Measurements from ENCODE around the gene SNAP47.

Gene SNAP47

DNA sequence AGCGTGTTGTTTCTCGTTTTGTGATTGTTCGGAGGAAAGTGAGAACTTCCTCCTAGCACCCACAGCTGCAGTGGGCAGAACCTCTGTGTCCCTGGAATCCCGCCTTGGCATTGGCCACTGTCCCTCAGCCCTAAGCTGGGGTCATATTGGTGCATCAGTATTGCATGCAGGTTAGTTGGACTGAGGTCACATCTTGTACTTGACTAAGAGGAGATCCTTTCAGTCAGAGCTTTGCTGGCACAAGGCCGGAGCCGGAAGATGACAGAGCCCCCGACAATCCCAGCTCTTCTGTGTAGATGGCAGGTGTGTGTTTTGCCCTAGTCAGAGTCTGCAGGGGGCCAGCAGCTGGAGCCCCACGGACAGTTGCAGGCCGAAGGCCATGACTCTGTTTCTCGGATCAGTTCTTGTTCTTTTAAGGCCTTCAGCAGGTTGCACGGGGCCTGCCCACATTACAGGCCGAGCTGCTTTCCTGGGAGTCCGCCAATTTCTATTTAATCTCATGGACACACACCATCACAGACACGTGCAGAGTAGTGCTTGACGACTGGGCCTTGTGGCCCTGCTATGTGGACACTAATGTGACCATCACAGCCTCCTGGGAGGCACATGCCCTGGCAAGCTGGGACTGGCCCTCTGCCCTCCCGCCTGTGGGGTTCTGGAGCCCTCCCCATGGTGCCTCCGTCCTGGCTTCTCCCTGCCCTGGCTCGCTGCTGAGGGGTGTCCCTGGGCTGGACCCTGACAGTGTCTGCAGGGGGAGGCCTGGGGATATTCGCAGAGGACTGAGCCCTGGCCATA lies 14.9 kb downstream of the SNAP47 start:
- no peak for TF ChIP-seq SIN3A (IDR thresholded peaks at IDR 0.05; ENCODE audit: borderline replicate concordance, insufficient read depth, low read length)
- TF ChIP-seq TAF1 (IDR thresholded peaks at IDR 0.05; ENCODE audit: borderline replicate concordance, insufficient read depth, low read length): no peak
- no peak for TF ChIP-seq FOXP2 (optimal IDR thresholded peaks at IDR 0.05; ENCODE audit: borderline replicate concordance, extremely low read depth, extremely low read length, insufficient read depth)
- no peak for TF ChIP-seq REST (IDR thresholded peaks at IDR 0.05; ENCODE audit: insufficient read depth in 1 of 2, low read depth in 2 of 2, low read length in 2 of 2)
- no peak for TF ChIP-seq POLR2AphosphoS5 (IDR thresholded peaks at IDR 0.05; ENCODE audit: low read depth, low read length)

GRCh38 chr1:227753999-227754711 lies 18.9 kb downstream of the SNAP47 start:
- no peak for TF ChIP-seq SIN3A (IDR thresholded peaks at IDR 0.05; ENCODE audit: borderline replicate concordance, insufficient read depth, low read length)
- no peak for TF ChIP-seq FOXP2 (optimal IDR thresholded peaks at IDR 0.05; ENCODE audit: borderline replicate concordance, extremely low read depth, extremely low read length, insufficient read depth)
- TF ChIP-seq REST (IDR thresholded peaks at IDR 0.05; ENCODE audit: insufficient read depth in 1 of 2, low read depth in 2 of 2, low read length in 2 of 2): no peak
- TF ChIP-seq TAF1 (IDR thresholded peaks at IDR 0.05; ENCODE audit: borderline replicate concordance, insufficient read depth, low read length): no peak
- no peak for TF ChIP-seq POLR2AphosphoS5 (IDR thresholded peaks at IDR 0.05; ENCODE audit: low read depth, low read length)

DNA sequence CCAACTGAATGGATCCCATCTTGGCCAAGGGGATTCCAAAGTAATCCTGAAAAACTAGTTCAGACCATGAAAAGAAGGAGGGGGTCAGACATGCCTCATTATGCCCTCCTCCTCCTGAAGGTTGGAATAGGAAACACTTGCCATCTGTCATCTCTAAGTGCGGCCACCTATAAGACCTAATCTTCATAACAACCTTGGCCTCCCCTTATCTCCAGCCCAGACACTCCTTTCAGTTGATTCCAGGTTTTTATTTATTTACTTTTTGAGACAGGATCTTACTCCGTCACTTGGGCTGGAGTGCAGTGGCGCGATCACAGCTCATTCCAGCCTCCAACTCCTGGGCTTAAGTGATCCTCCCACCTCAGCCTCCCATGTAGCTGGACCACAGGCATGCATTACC lies 19.7 kb downstream of the SNAP47 start:
- TF ChIP-seq REST (IDR thresholded peaks at IDR 0.05; ENCODE audit: insufficient read depth in 1 of 2, low read depth in 2 of 2, low read length in 2 of 2) (no peak), TAF1 (IDR thresholded peaks at IDR 0.05; ENCODE audit: borderline replicate concordance, insufficient read depth, low read length) (no peak), POLR2AphosphoS5 (IDR thresholded peaks at IDR 0.05; ENCODE audit: low read depth, low read length) (no peak), FOXP2 (optimal IDR thresholded peaks at IDR 0.05; ENCODE audit: borderline replicate concordance, extremely low read depth, extremely low read length, insufficient read depth) (no peak), SIN3A (IDR thresholded peaks at IDR 0.05; ENCODE audit: borderline replicate concordance, insufficient read depth, low read length) (no peak)

- TF ChIP-seq TAF1 (IDR thresholded peaks at IDR 0.05; ENCODE audit: borderline replicate concordance, insufficient read depth, low read length) (no peak), FOXP2 (optimal IDR thresholded peaks at IDR 0.05; ENCODE audit: borderline replicate concordance, extremely low read depth, extremely low read length, insufficient read depth) (no peak), REST (IDR thresholded peaks at IDR 0.05; ENCODE audit: insufficient read depth in 1 of 2, low read depth in 2 of 2, low read length in 2 of 2) (no peak), SIN3A (IDR thresholded peaks at IDR 0.05; ENCODE audit: borderline replicate concordance, insufficient read depth, low read length) (no peak), POLR2AphosphoS5 (IDR thresholded peaks at IDR 0.05; ENCODE audit: low read depth, low read length) (no peak)
These were observed 21.1 kb downstream of the SNAP47 start for GRCh38 chr1:227756172-227756959.

Data from PFSK-1 (cell line).